Measurements from ENCODE around the gene PRKACB.

Gene PRKACB

DNA sequence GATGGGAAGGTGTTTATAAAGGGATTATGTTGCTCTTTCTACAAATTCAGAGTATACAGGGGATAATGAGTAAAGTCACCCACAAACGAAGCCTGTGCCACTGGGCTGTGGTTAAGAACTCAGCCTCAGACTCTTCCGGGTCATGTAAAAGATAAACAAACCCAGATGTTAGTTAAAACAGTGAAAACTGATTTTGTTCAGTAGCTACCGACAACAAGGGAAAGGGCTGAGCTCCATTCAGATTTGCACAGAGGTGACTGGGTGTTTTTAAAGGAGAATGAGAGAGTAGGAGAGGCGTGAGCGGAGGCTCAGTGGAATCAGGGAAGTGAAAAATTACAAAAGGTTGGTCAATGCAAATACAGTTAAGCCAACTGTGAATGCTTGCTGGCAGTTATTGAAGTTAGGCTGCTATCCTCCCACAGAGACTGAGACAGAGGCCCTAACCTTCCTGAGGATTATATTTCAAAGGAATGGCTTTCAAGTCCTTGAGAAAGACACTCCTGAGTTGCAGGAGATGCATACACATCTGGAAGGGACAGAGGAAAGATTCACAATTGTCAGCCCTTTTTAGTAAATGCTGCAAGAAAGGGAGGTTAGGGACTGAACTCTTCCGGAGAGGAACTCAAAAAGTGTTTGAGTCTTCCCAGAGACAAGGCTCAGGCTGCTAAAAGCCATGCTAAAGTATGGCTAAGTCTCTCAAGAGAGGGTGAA, 127.5 kb downstream of the PRKACB start:
- peak; percentile 28 for DNase-seq

DNA sequence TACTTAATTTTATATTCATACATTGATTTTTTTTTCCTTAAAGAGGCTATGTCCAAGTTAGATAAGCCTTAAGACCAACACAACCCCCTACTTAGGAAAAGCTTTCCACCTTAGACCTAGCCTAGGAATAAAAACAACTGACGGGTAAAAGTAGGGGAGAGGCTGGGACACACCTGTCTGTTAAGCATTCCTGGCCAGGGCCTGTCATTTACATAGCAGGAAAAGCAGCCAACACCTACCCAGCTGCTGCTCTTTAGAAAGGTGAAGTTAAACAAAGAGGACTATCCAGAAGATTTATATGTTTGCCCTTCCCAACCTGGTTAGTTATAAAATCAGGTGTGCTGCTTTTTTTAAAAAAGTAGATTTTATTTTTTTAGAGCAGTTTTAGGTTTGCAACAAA, 128.3 kb downstream of the PRKACB start:
- DNase-seq: no peak

DNA sequence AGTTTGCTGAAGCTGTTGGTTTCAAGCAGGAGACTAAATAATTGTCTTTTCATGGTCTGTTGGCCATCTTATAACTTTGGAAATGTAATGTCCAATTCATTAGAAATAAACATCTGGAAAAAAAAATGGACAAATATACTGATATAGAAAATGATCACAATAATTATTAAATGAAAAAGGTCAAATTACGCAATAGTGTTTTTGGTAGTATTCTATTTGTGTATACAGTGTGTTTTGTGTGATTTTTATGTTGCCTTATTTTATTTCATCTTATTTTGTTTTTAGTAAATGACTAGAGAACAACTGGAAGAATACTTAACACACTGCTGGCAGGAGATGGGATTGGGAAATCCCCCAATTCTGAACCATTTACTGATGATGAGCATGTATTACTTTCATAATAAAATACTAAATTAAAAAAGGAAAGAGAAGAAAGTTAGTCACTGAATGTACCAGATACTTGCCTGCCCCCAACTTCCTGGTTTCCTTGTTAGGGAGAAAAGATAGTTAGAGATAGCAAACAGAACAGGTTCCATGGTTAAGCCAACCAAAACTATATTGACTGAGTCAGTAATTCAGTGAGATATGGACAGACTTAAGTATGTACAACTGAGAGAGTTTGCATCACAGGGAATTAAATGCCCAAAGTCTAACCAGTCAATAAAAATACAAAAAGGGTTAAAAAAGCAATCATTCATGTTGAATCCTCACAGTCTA, 133.4 kb downstream of the PRKACB start:
- peak; percentile 42 for DNase-seq

DNA sequence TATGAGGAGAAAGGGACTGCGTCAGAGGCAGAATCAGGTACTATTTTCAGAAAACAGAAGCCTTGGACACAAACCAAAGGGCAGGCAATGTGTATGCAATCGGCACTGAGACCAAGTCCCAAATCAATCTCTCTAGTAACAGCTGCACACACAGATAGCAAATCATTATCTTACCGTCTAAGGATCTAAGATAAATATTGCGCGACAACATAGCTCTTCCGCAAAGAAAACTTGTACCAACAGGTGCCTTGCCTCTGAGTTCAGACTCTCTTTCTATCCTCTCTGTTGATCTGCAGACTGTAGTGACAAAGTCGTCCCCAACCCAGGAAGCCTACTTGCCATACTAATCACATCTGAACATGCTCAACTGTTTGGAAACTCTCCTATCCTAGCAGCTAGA, 134.8 kb downstream of the PRKACB start:
- peak; percentile 92 for DNase-seq

DNA sequence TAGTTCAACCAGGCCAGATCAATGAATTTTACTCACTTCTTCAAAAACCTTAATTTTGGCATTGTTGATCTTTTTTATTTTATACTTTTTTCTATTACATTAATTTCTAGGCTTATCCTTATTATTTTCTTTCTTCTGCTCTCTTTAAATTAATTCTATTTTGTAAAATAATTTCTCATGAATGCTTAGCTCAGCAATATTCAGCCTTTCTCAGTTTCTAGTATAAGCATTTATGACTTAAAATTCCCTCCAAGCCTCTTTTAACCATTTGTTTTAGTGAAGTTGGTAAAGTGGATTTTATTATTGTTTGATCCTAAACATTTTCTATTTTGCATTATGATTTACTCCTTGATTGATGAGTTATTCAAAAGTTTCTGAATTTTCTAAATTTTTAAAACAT, 136.8 kb downstream of the PRKACB start:
- no peak for DNase-seq

DNA sequence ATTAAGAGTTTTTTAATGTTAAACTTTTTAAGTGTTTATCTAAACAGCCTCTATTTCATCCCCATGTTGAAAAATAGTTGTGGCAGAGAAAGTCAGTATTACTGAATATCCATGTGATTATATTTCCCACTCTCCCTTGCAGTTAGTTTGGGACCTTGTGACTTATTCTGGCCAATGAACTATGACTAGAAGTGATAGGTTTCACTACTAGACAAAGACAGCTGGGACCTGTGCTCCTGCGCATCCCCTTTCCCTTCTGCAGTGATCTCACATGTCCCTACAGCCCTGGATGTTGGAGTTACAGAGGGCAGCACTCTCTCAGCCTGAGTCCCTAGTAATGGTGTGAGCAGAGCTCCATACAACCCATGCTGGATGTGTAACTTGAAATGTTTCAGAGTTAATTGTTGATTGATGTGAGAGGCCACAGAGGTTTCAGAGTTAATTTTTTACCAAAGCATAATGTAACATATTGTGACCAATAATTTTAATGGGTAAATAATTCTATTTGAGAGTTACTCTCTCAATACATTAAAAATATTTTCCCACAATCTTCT, 138.8 kb downstream of the PRKACB start:
- peak; percentile 77 for DNase-seq

DNA sequence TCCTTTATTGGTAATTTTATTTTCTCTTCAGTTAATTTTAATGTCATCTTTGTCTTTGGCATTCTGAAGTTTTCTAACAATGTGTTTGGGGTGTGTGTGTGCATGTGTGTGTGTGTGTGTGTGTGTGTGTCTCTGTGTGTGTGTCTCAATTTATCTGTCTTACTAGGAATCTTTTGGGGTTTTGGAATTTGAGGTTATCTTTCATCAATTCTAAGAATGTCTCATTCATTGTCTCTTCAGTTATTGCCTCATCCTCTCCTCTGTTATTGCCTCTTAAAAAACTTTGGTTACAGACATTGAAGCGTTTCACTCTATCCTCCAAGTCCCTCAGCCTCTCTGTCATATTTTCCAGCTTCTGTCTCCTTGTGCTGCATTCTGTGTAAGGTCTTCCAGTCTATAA, 139.3 kb downstream of the PRKACB start:
- peak; percentile 94 for DNase-seq

DNA sequence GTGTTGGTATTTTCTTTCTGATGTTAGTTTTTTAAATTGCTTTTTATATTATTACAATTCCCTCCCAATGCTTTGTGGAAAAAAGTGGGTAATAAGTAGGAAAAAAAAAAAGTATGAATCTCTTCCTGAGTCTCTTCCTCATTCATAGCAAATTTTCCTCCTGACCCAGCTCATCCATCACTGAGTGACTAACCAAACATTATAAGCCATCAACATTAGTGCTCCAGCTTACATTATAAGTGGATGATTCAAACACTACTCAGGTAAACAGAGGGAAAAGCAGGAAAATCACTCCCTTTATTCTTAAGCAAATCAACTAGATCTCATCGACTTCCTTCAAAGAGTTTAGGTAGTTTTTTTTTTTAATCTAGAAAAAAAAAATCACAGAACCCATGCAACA, 142.0 kb downstream of the PRKACB start:
- no peak for DNase-seq

DNA sequence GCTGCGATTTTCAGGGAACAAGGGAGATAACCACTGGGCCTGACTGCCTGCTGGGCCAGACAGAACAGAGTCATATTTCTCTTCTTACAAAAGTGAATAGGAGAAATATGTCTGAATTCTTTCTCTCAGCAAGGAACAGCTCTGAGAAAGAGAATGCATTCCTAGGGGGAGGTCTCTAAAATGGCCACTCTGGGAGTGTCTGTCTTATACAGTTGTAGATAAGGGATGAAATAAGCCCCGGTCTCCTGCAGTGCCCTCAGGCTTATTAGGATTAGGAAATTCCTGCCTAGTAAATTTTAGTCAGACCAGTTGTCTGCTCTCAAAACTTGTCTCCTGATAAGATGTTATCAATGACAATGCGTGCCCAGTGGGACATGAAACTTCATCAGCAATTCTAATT, 143.3 kb downstream of the PRKACB start:
- DNase-seq: peak; percentile 64
